Sigmoid colon (tissue), 4 donors: ENCODE results near the gene MIPEP.

Source experiments
- EP300 ChIP-seq, 4 donors: sonication (generic); formaldehyde crosslinking; IDR thresholded peaks; one replicate each; pipeline ENCODE4 v1.6.1; 2017; ENCODE audit warnings: antibody characterized with exemption in 4 of 4
- POLR2A ChIP-seq, 2 donors: fragments of 450-650 bp; IDR thresholded peaks; one replicate each; pipeline ENCODE4 v1.6.1; 2016; ENCODE audit warnings: antibody characterized with exemption in 2 of 2, mild to moderate bottlenecking in 2 of 2, moderate library complexity in 2 of 2
- TF ChIP-seq, protein P1 (sequence below), 4 experiments: fragments of 450-650 bp in 3 of 4; fragments of 200-600 bp in 1 of 4; IDR thresholded peaks; one replicate each; pipeline ENCODE4 v1.5.1; 2016 to 2019; ENCODE audit warnings: antibody characterized with exemption in 4 of 4, mild to moderate bottlenecking in 3 of 4, moderate library complexity in 2 of 4

DNA sequence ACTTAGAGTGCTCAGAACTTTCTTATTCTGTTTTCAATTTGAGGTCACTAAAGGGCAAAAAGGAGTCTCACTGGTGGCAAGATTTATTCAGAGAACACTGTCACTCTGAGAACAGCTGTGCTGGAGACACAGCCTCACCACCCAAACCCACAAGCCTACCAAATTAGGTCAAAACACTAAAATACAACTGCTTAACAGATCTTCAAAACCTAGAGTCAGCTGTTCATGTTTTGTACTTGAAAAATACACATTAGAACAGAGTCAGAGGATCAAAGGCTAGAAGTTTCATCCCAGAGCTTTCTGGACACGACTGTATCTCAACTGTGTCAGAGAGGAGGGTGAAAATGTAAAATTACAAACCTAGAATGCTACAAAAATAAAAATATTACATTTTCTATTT is 89.3 kb downstream of the MIPEP start:
- no peak for TF ChIP-seq EP300 (IDR thresholded peaks at IDR 0.05)
- TF ChIP-seq, protein P1, sequence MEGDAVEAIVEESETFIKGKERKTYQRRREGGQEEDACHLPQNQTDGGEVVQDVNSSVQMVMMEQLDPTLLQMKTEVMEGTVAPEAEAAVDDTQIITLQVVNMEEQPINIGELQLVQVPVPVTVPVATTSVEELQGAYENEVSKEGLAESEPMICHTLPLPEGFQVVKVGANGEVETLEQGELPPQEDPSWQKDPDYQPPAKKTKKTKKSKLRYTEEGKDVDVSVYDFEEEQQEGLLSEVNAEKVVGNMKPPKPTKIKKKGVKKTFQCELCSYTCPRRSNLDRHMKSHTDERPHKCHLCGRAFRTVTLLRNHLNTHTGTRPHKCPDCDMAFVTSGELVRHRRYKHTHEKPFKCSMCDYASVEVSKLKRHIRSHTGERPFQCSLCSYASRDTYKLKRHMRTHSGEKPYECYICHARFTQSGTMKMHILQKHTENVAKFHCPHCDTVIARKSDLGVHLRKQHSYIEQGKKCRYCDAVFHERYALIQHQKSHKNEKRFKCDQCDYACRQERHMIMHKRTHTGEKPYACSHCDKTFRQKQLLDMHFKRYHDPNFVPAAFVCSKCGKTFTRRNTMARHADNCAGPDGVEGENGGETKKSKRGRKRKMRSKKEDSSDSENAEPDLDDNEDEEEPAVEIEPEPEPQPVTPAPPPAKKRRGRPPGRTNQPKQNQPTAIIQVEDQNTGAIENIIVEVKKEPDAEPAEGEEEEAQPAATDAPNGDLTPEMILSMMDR (IDR thresholded peaks at IDR 0.05): no peak
- TF ChIP-seq POLR2A (IDR thresholded peaks at IDR 0.05): no peak
